ENCODE data around the gene SEC22A. TPM values are rescaled to one million over a fixed set of nuclear protein-coding genes. Genes with fewer than 3 reads are reported as not detected.
"Not testable (repeated sequence)": the region's sequence is repeated elsewhere in the genome, so short reads cannot be mapped to it uniquely, and the experiment has no call there.

Gene SEC22A
- total and polyA plus RNA-seq, 9 donors = 14.1 to 26.5 (median 18.0) TPM

DNA sequence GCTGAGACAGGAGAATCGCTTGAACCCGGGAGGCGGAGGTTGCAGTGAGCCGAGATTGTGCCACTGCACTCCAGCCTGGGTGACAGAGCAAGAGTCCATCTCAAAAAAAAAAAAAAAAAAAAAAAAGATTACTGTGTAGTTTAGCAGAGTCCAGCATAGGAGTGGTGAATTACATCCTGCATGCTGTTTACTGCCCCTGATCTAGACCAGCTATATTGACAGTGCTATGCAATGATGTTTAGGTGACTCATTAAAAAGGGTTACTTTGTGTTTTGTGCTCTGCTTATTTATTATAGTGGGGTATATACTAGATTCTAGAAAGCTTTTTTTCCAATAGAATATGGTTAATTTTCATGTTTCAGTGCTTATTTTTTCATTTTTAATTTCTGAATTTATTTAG lies 19.6 kb downstream of the SEC22A start:
- not testable (repeated sequence) for H3K4me1 ChIP-seq (ENCODE audit: control insufficient read depth, insufficient read depth, low read length); H3K9me3 ChIP-seq (replicated peaks; ENCODE audit: control insufficient read depth, low read depth, low read length); H3K27ac ChIP-seq (ENCODE audit: low read length); H3K4me3 ChIP-seq (ENCODE audit: low read length); DNase-seq; H3K27me3 ChIP-seq (ENCODE audit: control insufficient read depth, insufficient read depth, low read length); H3K36me3 ChIP-seq (ENCODE audit: control insufficient read depth, insufficient read depth, low read length)
- no CpG with 5 or more reads among the region's 4 CpGs for whole genome bisulfite sequencing (ENCODE audit: insufficient coverage)

DNA sequence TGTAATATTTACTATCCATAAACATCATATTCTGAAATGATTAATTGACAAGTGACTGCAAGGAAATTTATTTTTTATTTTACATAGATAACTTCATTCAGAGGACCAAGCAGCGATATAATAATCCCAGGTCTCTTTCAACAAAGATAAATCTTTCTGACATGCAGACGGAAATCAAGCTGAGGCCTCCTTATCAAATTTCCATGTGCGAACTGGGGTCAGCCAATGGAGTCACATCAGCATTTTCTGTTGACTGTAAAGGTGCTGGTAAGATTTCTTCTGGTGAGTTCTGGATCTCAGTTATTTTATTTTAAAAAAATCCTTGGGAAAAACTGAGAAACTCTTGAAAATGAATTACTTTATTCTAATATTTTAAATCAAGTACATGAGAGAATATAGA lies 23.3 kb downstream of the SEC22A start:
- Histone ChIP-seq H3K27me3 (ENCODE audit: control insufficient read depth, insufficient read depth, low read length) (no peaks in the 10 kb centered on the region), H3K4me3 (ENCODE audit: low read length) (no peak overlapping the region), H3K9me3 (replicated peaks; ENCODE audit: control insufficient read depth, low read depth, low read length) (peaks cover 21% of the 10 kb centered on the region), H3K27ac (ENCODE audit: low read length) (no peak overlapping the region), H3K36me3 (ENCODE audit: control insufficient read depth, insufficient read depth, low read length) (peaks cover 16% of the 10 kb centered on the region), H3K4me1 (ENCODE audit: control insufficient read depth, insufficient read depth, low read length) (no peaks in the 10 kb centered on the region)
- no CpG with 5 or more reads among the region's 3 CpGs for whole genome bisulfite sequencing (ENCODE audit: insufficient coverage)
- no peak for DNase-seq

DNA sequence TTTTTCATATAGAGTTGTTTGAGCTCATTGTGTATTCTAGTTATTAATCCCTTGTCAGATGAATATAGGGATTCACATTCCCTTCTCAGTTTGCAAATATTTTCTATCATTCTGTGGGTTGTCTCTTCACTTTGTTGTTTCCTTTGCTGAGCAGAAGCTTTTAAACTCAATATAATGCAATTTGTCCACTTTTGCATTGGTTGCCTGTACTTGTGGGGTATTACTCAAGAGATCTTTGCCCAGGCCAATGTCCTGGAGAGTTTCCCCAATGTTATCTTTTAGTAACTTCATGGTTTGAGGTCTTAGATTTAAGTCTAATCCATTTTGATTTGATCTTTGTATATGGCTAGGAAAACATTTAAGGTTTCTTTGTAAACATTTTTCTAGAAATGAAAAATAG lies 24.8 kb downstream of the SEC22A start:
- H3K36me3 ChIP-seq (ENCODE audit: control insufficient read depth, insufficient read depth, low read length) = peaks cover 16% of the 10 kb centered on the region
- H3K4me3 ChIP-seq (ENCODE audit: low read length) = no peak overlapping the region
- H3K4me1 ChIP-seq (ENCODE audit: control insufficient read depth, insufficient read depth, low read length) = no peaks in the 10 kb centered on the region
- no peak for DNase-seq
- H3K9me3 ChIP-seq (replicated peaks; ENCODE audit: control insufficient read depth, low read depth, low read length) = peaks cover 22% of the 10 kb centered on the region
- H3K27me3 ChIP-seq (ENCODE audit: control insufficient read depth, insufficient read depth, low read length) = no peaks in the 10 kb centered on the region
- H3K27ac ChIP-seq (ENCODE audit: low read length) = no peak overlapping the region

DNA sequence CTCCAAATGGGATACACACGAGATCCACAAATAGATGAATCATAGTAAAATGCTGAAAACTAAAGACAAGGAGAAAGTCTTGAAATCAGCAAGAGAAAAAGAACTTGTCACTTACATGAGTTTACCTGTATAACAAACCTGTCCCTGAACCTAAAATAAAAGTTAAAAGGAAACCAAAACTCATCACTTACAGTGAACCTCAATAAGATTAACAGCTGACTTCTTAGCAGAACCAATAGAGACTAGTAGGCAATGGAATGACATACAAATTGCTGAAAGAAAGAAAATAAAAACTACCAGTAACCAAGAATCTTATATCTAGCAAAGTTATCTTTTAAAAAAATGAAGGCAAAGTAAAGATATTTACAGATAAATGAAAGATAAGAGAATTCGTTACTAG lies 27.4 kb downstream of the SEC22A start:
- peaks cover 18% of the 10 kb centered on the region for H3K36me3 ChIP-seq (ENCODE audit: control insufficient read depth, insufficient read depth, low read length)
- peaks cover 22% of the 10 kb centered on the region for H3K9me3 ChIP-seq (replicated peaks; ENCODE audit: control insufficient read depth, low read depth, low read length)
- no peak overlapping the region for H3K4me3 ChIP-seq (ENCODE audit: low read length)
- no peaks in the 10 kb centered on the region for H3K27me3 ChIP-seq (ENCODE audit: control insufficient read depth, insufficient read depth, low read length)
- DNase-seq = no peak
- WGBS (ENCODE audit: insufficient coverage) = no CpG with 5 or more reads among the region's 2 CpGs
- no peaks in the 10 kb centered on the region for H3K4me1 ChIP-seq (ENCODE audit: control insufficient read depth, insufficient read depth, low read length)
- no peak overlapping the region for H3K27ac ChIP-seq (ENCODE audit: low read length)

DNA sequence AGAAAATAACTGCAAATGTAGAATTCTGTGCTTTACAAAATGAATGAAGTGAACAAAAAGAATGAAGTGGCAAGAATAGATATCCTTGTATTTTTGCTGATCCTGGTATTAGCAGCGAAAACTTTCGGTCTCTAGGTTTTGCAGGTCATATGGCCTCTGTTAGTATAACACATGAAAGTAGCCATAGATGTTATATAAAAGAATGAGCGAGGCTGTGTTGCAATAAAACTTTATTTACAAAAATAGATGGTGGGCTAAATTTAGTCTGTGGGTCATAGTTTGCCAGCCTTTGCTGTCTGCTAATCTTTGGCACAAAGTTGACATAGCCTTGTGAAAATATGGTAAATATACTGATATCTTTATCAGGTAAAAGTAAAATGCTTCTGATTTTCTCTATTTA lies 35.2 kb downstream of the SEC22A start:
- Histone ChIP-seq H3K9me3 (replicated peaks; ENCODE audit: control insufficient read depth, low read depth, low read length) (peaks cover 10% of the 10 kb centered on the region), H3K27me3 (ENCODE audit: control insufficient read depth, insufficient read depth, low read length) (no peaks in the 10 kb centered on the region), H3K36me3 (ENCODE audit: control insufficient read depth, insufficient read depth, low read length) (peaks cover 7% of the 10 kb centered on the region), H3K4me3 (ENCODE audit: low read length) (no peak overlapping the region), H3K4me1 (ENCODE audit: control insufficient read depth, insufficient read depth, low read length) (no peaks in the 10 kb centered on the region), H3K27ac (ENCODE audit: low read length) (no peak overlapping the region)
- WGBS (ENCODE audit: insufficient coverage) = no CpG with 5 or more reads among the region's 3 CpGs
- DNase-seq = no peak

DNA sequence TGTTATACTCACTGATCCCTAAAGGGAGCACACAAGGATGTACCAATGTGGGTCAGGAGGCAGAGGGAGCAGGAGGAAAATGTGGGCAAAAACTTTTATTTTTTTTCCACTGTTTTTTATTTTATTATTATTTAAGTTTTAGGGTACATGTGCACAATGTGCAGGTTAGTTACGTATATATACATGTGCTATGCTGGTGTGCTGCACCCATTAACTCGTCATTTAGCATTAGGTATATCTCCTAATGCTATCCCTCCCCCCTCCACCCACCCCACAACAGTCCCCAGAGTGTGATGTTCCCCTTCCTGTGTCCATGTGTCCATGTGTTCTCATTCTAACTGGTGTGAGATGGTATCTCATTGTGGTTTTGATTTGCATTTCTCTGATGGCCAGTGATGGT lies 37.4 kb downstream of the SEC22A start:
- WGBS (ENCODE audit: insufficient coverage) = no CpG with 5 or more reads among the region's 2 CpGs
- DNase-seq; H3K4me3 ChIP-seq (ENCODE audit: low read length); H3K4me1 ChIP-seq (ENCODE audit: control insufficient read depth, insufficient read depth, low read length); H3K27me3 ChIP-seq (ENCODE audit: control insufficient read depth, insufficient read depth, low read length); H3K27ac ChIP-seq (ENCODE audit: low read length); H3K36me3 ChIP-seq (ENCODE audit: control insufficient read depth, insufficient read depth, low read length); H3K9me3 ChIP-seq (replicated peaks; ENCODE audit: control insufficient read depth, low read depth, low read length): not testable (repeated sequence)

DNA sequence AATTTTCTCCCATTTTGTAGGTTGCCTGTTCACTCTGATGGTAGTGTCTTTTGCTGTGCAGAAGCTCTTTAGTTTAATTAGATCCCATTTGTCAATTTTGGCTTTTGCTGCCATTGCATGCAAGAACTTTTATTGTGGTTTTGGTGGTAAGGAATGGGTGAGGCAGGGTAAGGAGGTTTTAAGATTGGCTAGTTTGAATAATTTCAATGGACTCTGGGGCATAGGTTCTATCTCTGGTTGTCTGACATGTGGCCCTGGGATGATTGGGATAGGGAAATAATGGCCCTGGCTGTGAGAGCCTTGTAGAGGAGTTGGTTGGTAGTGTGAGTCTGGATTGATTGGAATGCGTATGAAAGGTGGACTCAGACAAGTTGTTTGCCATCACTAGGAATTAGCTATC lies 38.0 kb downstream of the SEC22A start:
- H3K27me3 ChIP-seq (ENCODE audit: control insufficient read depth, insufficient read depth, low read length) = no peaks in the 10 kb centered on the region
- no peak overlapping the region for H3K27ac ChIP-seq (ENCODE audit: low read length)
- DNase-seq = no peak
- WGBS (ENCODE audit: insufficient coverage) = no CpG with 5 or more reads among the region's 1 CpG
- peaks cover 9% of the 10 kb centered on the region for H3K9me3 ChIP-seq (replicated peaks; ENCODE audit: control insufficient read depth, low read depth, low read length)
- no peaks in the 10 kb centered on the region for H3K4me1 ChIP-seq (ENCODE audit: control insufficient read depth, insufficient read depth, low read length)
- peaks cover 5% of the 10 kb centered on the region for H3K36me3 ChIP-seq (ENCODE audit: control insufficient read depth, insufficient read depth, low read length)
- H3K4me3 ChIP-seq (ENCODE audit: low read length) = no peak overlapping the region

DNA sequence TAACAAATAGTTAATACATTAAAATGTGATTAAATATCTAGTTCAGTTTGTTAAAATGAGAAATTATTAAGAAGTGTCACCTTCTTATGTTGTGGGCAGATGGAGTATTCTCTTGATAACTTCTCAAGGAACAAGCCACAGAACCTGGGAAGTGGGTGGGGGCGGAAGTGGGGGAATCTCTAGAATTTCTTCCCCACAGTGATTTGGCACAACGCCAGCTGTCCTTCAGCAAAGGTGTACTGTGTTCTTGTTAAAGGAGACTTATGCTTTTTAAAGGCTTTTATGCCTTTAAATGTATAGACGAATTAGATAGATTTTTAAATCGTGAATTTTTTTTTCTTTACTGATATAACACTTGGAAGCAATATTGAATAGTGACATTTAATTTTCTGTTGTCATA lies 42.4 kb downstream of the SEC22A start:
- Histone ChIP-seq H3K4me3 (ENCODE audit: low read length) (no peak overlapping the region), H3K4me1 (ENCODE audit: control insufficient read depth, insufficient read depth, low read length) (peaks cover 5% of the 10 kb centered on the region), H3K27ac (ENCODE audit: low read length) (no peak overlapping the region), H3K9me3 (replicated peaks; ENCODE audit: control insufficient read depth, low read depth, low read length) (peaks cover 6% of the 10 kb centered on the region), H3K27me3 (ENCODE audit: control insufficient read depth, insufficient read depth, low read length) (no peaks in the 10 kb centered on the region), H3K36me3 (ENCODE audit: control insufficient read depth, insufficient read depth, low read length) (peaks cover 8% of the 10 kb centered on the region)
- WGBS (ENCODE audit: insufficient coverage) = 100% methylated on average over 1 of the region's 4 CpGs
- no peak for DNase-seq

DNA sequence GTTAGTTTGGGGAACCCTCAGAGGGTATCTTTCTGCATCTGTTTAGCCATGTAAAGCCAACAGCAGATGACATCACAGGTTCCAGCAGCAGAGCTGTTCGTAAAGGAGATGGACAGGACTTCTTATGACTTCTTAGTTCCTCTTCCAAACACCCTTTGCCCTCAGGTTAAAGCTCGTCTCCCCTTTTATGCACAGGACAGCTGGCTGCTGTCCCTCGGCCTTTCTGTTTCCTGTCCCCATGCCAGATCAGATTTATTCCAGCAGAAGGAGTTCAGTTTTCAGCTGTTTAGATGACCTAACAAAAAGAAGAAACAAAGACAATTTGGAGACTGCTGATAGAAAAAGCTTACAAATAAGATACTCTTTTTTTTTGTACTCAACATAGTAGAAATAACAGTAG lies 45.1 kb downstream of the SEC22A start:
- peak; percentile 66 for DNase-seq
- Histone ChIP-seq H3K27me3 (ENCODE audit: control insufficient read depth, insufficient read depth, low read length) (no peaks in the 10 kb centered on the region), H3K36me3 (ENCODE audit: control insufficient read depth, insufficient read depth, low read length) (peaks cover 10% of the 10 kb centered on the region), H3K4me1 (ENCODE audit: control insufficient read depth, insufficient read depth, low read length) (peaks cover 5% of the 10 kb centered on the region), H3K27ac (ENCODE audit: low read length) (no peak overlapping the region), H3K9me3 (replicated peaks; ENCODE audit: control insufficient read depth, low read depth, low read length) (no peaks in the 10 kb centered on the region), H3K4me3 (ENCODE audit: low read length) (no peak overlapping the region)
- 14% methylated on average over 2 of the region's 3 CpGs for WGBS (ENCODE audit: insufficient coverage)

DNA sequence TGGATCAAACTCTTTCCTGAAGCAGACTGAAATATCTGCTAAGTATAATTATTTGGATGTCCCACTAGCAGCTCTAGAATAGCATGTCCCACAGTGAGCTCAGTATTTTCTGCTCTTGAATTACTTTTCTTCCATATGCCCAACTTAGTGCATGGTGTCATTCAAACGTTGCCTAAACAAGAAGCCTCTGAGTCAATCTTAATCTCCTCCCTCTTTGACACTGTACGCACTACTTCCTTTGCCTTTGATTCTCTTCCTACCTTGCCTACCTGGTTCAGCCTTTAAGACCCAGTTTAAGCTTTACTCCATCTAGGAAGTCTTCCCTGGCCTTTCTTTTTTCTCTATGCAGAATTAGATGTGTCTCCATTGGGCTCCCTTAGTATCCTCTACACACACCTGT lies 54.5 kb downstream of the SEC22A start:
- H3K9me3 ChIP-seq (replicated peaks; ENCODE audit: control insufficient read depth, low read depth, low read length) = no peaks in the 10 kb centered on the region
- peaks cover 2% of the 10 kb centered on the region for H3K36me3 ChIP-seq (ENCODE audit: control insufficient read depth, insufficient read depth, low read length)
- DNase-seq = no peak
- no peak overlapping the region for H3K27ac ChIP-seq (ENCODE audit: low read length)
- no peaks in the 10 kb centered on the region for H3K4me1 ChIP-seq (ENCODE audit: control insufficient read depth, insufficient read depth, low read length)
- H3K27me3 ChIP-seq (ENCODE audit: control insufficient read depth, insufficient read depth, low read length) = no peaks in the 10 kb centered on the region
- WGBS (ENCODE audit: insufficient coverage) = 94% methylated on average over 2 of the region's 2 CpGs
- no peak overlapping the region for H3K4me3 ChIP-seq (ENCODE audit: low read length)

DNA sequence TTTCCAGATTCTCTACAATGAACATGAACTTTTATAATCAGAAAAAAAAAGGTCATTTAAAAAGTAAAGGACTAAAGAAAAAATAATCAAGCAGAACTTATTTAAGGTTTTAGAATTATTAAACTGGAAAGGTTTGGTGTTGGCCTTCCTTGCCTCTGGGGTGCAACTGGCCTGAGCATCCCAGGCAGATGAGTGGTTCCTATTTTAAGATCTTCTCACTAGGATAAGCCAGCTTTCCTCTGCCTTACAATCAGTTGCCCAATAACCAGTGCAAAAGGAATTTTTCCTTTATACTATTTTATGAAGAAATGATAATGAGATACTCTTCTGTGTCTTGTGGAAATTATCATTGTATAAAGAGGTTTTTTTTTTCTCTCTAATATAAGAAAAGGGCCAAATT lies 56.6 kb downstream of the SEC22A start:
- H3K36me3 ChIP-seq (ENCODE audit: control insufficient read depth, insufficient read depth, low read length) = peaks cover 5% of the 10 kb centered on the region

More for the DNA sequence above, 56.6 kb downstream of the SEC22A start:
- Histone ChIP-seq H3K4me3 (ENCODE audit: low read length) (no peak overlapping the region), H3K4me1 (ENCODE audit: control insufficient read depth, insufficient read depth, low read length) (no peaks in the 10 kb centered on the region), H3K9me3 (replicated peaks; ENCODE audit: control insufficient read depth, low read depth, low read length) (no peaks in the 10 kb centered on the region), H3K27ac (ENCODE audit: low read length) (no peak overlapping the region), H3K27me3 (ENCODE audit: control insufficient read depth, insufficient read depth, low read length) (no peaks in the 10 kb centered on the region)
- no peak for DNase-seq

Data from muscle of leg (tissue), 11 donors.